Right kidney (tissue), 1 donor: Measurements from ENCODE around the gene MGAT3.
"Not testable (repeated sequence)": the region's sequence is repeated elsewhere in the genome, so short reads cannot be mapped to it uniquely, and the experiment has no call there.

Experiments used
- DNase-seq: peaks from one replicate; pipeline ENCODE4 v3.0.0-alpha.2; 2016

The MGAT3 gene

GRCh38 chr22:39511226-39511625, 54.4 kb downstream of the MGAT3 start:
- no peak for DNase-seq

DNA sequence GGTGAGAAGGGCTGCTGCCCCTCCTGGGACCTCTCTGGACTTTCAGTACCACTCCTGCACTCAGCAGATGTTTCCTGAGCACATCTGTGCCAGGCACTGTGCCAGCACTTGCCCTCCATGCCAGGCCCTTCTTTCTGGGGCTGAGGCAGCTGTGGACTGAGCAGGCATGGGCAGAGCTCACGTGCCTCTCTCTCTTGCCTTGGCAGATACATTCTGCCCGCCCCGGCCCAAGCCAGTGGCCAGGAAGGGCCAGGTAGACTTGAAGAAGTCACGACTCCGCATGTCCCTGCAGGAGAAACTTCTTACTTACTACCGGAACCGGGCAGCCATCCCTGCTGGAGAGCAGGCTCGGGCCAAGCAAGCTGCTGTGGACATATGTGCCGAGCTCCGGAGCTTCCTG, 55.2 kb downstream of the MGAT3 start:
- no peak for DNase-seq

GRCh38 chr22:39513791-39514190, 57.0 kb downstream of the MGAT3 start:
- no peak for DNase-seq

DNA sequence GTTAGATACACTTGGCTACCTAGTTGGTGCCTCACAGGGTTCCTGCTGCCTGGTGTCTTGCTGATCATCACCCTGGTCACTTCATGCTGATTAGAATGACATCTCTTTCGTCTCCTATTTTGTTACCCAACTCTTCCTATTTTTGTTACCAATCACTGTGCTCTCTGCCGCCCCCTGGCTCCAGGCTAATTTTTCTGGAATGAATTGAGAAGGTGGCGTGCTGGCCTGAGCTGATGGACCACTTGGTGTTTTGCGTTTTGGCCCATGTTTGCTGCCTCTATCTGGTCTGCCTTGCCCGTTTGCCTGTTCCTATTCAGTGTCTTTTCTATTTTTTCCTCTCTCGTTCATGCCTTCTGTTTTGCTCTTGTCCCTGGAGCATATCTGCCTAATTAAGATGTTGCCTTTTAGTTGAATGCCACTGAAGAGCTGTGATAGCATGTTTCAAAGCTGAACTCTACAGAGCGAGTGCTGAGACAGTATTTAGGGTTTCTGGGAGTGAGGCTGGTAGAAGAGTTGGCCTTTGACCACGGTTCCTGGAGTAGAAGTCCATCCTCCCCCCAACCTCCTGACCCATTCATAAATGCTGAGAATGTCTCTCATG, 57.7 kb downstream of the MGAT3 start:
- DNase-seq: no peak

GRCh38 chr22:39515266-39516050, 58.6 kb downstream of the MGAT3 start:
- DNase-seq: no peak

DNA sequence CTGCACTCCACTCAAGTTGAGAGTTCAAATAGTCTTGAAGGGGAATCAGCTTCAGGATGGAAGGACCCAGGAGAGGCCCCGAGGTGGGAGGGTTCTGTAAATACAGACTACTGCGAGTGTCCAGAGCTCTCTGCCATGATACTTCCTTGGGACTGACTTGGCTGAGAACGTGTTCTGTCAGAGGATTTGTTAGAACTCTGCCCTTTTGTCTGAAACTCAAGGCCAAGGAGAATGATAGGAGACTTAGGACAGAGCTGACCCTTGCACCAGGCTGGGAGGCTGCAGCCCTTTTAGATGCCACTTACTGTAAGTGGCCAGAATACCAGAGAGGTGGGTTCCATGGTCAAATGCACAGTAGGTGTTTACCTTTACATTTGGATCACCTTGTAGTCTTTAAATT, 60.7 kb downstream of the MGAT3 start:
- DNase-seq: no peak

- DNase-seq: no peak
Measured at GRCh38 chr22:39518144-39518786, 61.5 kb downstream of the MGAT3 start.

DNA sequence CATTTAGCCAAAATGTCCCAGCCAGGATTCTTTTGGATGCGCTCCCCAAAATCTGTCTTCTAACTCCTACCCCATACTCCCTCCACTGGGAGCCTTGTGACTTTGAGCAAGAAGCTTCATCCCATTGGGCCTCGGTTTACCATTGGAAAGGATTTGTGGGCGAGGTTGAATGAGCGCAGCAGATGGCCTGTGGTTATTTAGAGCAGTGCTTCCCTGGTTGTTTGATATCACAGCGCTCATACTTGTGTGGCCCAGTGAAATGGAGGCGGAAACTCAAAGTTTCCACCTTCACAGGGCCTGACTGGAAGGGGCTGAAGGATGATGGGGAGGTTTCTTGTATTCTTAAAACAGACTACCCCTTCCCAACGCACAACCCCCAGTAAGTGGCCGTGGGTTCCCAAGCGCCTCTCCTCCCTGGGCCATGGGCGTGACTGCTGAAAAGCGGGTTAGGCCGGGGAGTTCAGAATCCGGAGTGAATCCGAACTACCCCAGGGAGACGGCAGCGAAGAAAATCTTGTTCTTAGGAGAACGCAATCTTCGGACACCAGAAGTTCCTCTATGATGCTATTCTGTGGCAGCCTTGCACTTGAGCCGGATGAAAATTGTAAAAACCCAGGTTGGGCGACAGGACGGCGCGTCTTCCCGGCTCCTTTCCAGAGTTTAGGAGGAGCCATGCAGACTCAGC, 62.3 kb downstream of the MGAT3 start:
- DNase-seq: no peak

GRCh38 chr22:39519681-39520225, 62.9 kb downstream of the MGAT3 start:
- peak; percentile 96 for DNase-seq

- DNase-seq: peak; percentile 99
Measured at GRCh38 chr22:39520226-39521105, 63.7 kb downstream of the MGAT3 start, which contains the start of gene ATF4. ATF4 (plus strand) TSS chr22:39520562; CDS start chr22:39521446, 884 bp downstream.

DNA sequence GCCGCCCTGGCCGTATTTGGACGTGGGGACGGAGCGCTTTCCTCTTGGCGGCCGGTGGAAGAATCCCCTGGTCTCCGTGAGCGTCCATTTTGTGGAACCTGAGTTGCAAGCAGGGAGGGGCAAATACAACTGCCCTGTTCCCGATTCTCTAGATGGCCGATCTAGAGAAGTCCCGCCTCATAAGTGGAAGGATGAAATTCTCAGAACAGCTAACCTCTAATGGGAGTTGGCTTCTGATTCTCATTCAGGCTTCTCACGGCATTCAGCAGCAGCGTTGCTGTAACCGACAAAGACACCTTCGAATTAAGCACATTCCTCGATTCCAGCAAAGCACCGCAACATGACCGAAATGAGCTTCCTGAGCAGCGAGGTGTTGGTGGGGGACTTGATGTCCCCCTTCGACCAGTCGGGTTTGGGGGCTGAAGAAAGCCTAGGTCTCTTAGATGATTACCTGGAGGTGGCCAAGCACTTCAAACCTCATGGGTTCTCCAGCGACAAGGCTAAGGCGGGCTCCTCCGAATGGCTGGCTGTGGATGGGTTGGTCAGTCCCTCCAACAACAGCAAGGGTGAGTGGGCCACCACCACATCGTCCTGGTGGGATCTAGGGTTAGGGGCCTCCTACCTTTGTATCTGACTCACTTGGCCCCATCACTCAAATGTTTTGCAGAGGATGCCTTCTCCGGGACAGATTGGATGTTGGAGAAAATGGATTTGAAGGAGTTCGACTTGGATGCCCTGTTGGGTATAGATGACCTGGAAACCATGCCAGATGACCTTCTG, 64.5 kb downstream of the MGAT3 start:
- not testable (repeated sequence) for DNase-seq

GRCh38 chr22:39522091-39522490, 65.3 kb downstream of the MGAT3 start:
- not testable (repeated sequence) for DNase-seq

DNA sequence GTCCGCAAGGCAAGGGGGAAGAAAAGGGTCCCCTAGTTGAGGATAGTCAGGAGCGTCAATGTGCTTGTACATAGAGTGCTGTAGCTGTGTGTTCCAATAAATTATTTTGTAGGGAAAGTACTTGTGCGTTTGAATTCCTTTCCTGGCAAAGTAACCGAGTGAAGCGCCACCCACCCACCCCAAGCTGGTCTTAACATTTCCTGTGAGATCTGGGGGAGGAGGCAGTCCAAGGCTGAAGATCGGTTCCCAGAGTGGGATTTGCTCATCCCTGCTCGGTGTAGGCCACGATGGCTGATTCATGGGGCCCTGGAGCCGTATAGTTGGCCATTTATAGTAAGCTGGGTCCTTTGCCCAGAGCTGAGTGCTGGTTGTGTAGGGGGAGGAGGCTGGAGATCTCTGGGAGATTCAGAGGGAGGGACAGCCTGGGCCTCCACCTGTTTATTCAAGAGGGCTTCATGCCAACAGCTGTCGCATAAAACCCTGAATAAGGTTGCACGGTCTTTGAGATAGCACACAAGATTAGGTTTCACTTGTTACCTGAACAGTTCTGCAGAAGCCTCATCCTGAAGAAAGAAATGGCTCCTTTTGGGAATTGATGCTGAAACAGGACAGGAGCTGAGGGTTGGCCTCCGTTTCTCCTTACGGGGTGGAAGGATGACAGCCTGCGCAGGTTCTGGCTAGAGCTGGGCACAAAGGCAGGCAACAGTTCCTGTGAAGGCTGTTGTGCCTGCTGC, 65.9 kb downstream of the MGAT3 start:
- no peak for DNase-seq

DNA sequence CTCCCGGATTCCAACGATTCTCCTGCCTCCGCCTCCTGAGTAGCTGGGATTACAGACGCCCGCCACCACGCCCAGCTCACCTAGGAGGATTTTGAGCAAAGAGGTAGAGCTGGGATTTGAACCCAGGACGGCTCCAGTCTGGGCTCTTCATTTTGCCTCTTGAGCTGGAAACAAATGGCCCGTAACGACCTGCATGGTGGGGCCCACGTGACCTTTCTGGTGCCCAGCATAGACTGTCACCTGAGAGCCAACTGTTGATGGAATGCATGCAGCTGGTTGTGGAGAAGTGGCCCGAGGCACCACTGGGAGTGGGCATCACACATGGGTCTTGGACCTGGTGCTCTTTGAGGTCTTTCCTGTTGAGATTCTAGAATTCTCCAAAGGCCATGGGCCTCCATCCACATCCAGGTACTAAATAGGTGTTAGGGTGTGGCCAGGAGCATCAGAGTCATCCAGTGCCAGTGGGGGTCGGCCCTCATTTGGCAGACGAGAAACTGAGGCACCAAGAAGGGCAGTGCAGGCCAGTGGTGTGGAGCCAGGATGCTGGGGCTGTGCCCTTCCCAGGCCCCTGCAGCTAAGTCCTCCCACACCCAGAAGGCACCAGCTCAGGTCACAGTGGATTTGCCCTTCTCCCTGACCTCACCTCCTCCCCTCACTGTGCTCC, 67.4 kb downstream of the MGAT3 start:
- no peak for DNase-seq

- no peak for DNase-seq
Measured at GRCh38 chr22:39524753-39525657, 68.2 kb downstream of the MGAT3 start.

GRCh38 chr22:39525658-39525975, 68.8 kb downstream of the MGAT3 start:
- DNase-seq: no peak

GRCh38 chr22:39526736-39527171, 69.9 kb downstream of the MGAT3 start:
- no peak for DNase-seq

DNA sequence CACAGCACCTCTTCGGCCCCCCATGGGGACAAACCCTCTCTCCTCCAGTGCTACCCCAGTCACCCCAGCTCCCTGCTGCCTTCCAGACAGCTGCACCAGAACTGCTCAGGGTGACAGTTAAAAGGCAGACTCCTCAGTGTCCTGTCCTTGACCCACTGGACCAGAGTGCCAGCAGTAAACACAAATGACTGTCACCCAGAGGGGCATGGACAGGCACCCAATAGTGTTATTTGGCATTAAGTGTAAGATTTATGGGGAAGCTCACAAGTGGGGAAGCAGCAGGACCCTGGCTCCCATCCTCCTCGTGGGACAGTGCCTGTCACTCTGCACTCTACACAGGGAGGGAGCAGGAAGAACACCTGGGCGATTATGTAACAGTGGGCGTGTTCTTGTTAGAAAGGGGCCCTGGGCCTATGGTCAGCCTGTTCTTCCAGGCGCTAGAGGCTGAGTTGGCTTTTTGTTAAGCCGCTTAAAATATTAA, 70.7 kb downstream of the MGAT3 start:
- no peak for DNase-seq
